HG02840 (cell line): ENCODE data around the gene CDK11B.

Experiments
- ATAC-seq: cut with Tn5 transposase; IDR thresholded peaks from one replicate; pipeline ENCODE4 v1.9.1; 2021; ENCODE audit warnings: mild to moderate bottlenecking, moderate library complexity, moderate number of reproducible peaks; ENCODE audit not compliant: unreplicated experiment, low FRiP score

The CDK11B gene

DNA sequence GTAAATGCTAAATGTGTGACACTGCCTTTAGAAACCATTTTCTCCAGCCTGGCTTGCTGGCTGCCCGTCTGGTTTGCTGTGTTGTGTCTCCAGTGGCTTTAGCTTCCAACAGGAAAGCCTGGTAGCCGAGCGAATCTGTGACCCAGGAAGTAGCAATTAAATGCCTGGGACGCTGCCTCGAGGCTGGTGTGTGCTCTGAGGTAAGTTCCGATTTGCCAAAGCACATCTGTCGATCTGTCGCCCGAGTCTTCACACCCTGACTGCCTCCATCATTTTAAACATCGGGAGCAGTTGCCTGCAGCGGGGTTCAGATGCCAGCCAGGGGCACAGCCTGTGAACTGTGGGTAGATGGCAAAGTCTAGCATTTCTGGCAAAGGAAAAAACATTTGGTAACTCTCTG lies 41.3 kb downstream of the CDK11B start:
- ATAC-seq = no peak

DNA sequence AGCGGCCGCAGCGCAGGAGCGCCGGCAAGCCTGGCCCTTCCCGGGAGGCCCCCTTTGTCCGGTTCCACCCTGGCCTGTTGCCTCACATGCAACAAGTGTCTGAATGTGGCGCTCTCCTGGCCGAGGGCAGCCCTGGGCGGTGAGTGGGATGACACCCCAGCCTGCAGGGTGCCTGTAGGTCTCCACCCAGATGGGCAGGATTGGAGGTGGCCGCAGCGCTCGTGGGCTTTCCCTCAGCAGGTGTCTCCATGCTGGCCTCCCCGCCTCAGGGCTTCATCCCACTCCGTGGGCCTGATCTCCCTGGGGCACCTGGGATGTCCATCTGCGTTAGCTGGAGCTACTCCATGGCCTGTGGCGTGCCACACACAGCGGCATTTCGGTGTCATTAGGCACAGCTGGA lies 42.0 kb downstream of the CDK11B start:
- ATAC-seq = no peak

- peak; percentile 10 for ATAC-seq
Observed at GRCh38 chr1:1616045-1616790, 42.6 kb downstream of the CDK11B start.

DNA sequence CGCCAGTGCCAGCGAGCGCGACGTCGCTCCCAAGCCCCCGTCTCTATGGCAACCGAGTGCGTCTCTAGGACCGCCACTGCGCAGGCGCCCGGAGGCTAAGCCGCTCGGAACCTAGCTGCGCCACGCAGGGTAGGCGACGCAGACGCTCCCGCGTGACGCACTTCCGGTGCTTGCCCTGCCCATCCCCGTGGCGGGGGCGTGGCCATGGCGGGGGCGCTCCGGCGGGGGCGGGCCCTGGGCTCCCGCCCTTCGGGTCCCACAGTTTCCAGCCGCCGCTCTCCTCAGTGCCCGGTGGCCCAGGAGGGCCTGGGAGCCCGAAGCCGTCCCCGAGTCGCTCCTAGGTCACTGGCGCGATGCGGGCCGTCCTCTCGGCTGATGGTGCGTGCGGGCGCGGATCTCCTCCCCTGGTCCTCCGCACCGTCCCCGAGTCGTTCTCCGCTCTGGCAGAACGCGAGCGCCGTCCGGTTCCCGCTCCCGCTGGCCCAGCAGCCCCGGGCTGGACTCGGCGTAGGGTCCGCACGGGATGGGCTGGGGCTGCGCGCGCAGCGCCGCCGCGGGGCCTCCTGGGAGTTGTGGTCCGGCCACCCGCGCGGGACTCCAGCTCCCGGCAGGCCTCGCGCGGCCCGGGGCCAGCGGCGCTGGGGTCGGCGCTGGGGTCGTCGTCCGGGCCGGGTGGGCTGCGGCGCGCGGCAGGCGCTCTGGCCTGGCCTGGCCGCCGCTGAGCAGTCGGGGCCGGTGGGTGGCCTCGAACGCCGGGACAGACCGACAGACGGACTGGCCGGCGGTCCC lies 43.4 kb downstream of the CDK11B start, which contains the start of gene MIB2:
TSS of gene MIB2 (plus strand) at position 245 of the 789 bp plus-strand sequence. CDS start 7,953 bp downstream, outside the sequence.
- peak; percentile 82 for ATAC-seq

DNA sequence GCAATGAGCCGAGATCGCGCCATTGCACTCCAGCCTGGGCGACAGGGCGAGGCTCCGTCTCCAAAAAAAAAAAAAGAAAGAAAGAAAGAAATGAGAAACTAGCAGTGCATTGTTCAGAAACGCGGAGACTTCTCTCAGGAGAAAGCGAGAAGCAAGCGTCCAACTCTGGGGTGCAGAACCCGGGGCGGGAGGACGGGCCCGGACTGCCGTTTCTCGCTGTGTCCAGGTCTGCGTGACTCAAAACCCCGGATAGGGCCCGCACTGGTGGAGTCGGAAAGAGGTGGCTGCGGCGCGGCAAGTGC lies 43.9 kb downstream of the CDK11B start:
- ATAC-seq = no peak

GRCh38 chr1:1614204-1614953 lies 44.4 kb downstream of the CDK11B start:
- ATAC-seq = no peak

DNA sequence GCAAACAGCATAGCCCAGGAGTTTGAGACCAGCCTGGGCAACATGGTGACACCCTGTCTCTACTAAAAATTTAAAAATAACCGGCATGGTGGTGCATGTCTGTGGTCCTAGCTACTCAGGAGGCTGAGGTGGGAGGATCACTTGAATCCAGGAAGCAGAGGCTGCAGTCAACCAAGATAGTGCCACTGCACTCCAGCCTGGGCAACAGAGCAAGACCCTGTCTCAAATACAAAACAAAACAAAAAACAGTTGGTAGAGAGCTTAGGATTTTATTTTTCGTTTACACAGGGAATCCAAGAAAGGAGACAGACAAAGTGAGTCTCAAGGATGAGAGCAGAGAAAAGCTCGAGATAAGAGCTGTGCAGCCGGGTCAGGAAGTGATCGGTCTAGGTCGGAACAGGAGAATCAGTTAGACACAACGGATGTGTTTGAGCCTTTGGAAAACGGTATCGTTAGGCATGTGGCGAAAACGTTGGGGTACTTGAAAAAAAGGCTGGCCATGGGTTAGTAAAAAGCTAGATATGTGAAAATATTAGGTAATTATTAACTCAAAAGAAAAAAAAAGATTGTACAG lies 45.2 kb downstream of the CDK11B start:
- no peak for ATAC-seq

DNA sequence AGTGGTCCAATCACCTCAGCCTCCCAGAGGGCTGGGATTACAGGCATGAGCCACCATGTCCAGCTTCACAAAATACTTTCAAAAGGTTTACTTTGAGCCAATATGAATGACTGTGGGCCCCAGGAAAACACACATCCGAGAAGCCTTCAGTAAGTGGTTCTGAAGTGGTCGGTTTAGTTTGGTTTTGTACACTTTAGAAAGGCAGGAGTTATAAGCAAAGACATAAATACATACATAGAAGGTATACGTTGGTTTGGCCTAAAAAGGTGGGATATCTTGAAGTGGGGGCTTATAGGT lies 46.8 kb downstream of the CDK11B start:
- ATAC-seq = no peak

- no peak for ATAC-seq
Observed at GRCh38 chr1:1610796-1611195, 48.0 kb downstream of the CDK11B start.

- no peak for ATAC-seq
Observed at GRCh38 chr1:1609822-1610485, 48.9 kb downstream of the CDK11B start.

DNA sequence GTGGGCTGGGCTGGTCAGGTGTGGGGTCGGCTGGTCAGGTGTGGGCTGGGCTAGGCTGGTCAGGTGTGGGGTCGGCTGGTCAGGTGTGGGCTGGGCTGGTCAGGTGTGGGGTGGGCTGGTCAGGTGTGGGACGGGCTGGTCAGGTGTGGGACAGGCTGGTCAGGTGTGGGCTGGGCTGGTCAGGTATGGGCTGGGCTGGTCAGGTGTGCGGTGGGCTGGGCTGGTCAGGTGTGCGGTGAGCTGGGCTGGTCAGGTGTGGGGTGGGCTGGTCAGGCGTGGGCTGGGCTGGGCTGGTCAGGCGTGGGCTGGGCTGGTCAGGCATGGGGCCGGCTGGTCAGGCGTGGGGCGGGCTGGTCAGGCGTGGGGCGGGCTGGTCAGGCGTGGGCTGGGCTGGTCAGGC lies 52.6 kb downstream of the CDK11B start:
- no peak for ATAC-seq

GRCh38 chr1:1605724-1606123 lies 53.1 kb downstream of the CDK11B start:
- ATAC-seq = no peak

GRCh38 chr1:1605034-1605591 lies 53.7 kb downstream of the CDK11B start:
- ATAC-seq = no peak

DNA sequence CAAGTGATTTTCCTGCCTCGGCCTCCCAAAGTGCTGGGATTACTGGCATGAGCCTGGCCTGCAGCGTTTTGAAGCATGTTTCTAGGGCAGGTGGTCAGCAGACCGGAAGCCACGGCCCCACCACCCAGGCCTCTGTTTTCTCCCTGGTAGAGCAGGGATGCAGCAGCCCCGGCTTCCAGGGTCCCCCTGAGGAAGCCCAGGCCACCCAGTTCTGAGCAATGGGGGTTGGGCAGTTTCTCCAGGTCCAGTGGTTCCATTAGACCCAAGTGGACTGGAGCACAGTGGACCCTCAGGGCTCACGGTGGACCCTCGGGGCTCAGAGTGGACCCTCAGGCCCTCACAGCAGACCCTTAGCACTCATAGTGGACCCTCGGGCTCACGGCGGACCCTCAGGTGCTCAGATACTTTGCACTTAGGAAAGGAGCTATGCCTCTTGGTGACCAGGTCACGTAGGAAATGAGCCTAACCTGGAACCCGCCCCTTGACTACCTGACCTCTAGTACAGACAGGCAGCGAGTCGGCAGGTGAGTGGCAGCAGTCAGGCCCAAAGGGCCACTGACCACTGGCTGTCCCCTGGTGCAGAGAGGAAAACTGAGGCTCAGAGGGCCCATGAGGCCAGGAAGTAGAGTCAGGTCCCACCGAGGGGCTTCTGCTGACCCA lies 54.3 kb downstream of the CDK11B start:
- no peak for ATAC-seq

GRCh38 chr1:1603671-1604373 lies 55.0 kb downstream of the CDK11B start:
- no peak for ATAC-seq

GRCh38 chr1:1602968-1603506 lies 55.8 kb downstream of the CDK11B start:
- ATAC-seq = no peak

GRCh38 chr1:1602304-1602967 lies 56.4 kb downstream of the CDK11B start:
- ATAC-seq = no peak

DNA sequence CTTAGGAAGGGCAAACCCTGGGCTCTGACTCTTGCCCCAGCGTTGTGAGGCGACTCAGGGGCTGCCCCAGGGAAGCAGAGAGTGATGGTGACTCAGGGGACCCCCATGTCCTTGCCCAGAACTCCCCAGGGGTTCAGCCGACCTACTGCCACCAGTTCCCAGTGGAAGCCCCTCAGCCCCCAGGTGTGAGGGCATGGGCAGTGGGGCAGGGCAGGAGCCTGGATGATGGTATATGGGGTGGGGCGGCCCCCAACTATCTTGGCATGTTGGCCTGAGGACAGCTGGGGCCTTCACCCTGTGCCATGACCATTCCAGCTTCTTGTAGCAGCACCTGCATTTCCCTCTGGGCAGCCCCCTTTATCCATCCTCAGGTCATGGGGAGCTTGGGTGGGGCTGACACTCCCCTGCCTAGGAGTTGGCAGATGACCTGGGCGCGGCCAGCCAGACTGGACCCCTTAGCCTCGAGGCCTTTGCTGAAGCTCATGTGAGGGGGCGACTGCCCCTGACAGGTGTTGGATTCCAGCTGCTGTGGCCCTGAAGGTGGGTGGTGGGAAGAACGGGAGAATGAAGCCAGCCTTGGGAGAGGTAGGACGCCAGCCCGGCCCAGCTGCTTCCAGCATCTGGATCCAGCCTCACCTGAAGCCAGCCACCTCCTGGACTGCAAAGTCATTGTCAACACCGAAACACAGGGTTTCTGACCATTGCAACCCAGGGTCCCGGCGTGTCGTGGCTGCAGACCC lies 57.1 kb downstream of the CDK11B start:
- no peak for ATAC-seq
